Natural killer cell (primary cell): ENCODE measurements around the gene RALGPS1. TPM values are rescaled to one million over a fixed set of nuclear protein-coding genes. Genes with fewer than 3 reads are reported as not detected.
A peak's percentile ranks its signal among the peaks of the same experiment; 100 is the strongest.

Experiments
- ATAC-seq, 3 donors: fragments of 150-1000 bp in 2 of 3; fragments of 200-7000 bp in 1 of 3; cut with Tn5 transposase; 1 replicate in 1 of 3; 2 replicates in 2 of 3; pipeline ENCODE4 v1.10.0; 2021; ENCODE audit warnings: mild to moderate bottlenecking in 2 of 3, moderate library complexity in 2 of 3
- DNase-seq, 2 donors: peaks; one replicate each; pipeline versions ENCODE4 v3.0.0 to v3.0.0-alpha.2; 2013 to 2021; ENCODE audit warnings: mixed read lengths in 1 of 2
- H3K27ac ChIP-seq: one replicate; pipeline ENCODE4 v1.5.1; 2013; ENCODE audit warnings: mild to moderate bottlenecking, low read length
- H3K27me3 ChIP-seq: one replicate; pipeline ENCODE4 v1.6.1; 2013; ENCODE audit warnings: low read length; ENCODE audit not compliant: control insufficient read depth, insufficient read depth
- H3K36me3 ChIP-seq: one replicate; pipeline ENCODE4 v1.6.1; 2013; ENCODE audit warnings: low read length; ENCODE audit not compliant: control insufficient read depth, insufficient read depth
- H3K4me1 ChIP-seq: one replicate; pipeline ENCODE4 v1.6.1; 2013; ENCODE audit warnings: low read length; ENCODE audit not compliant: control insufficient read depth, insufficient read depth
- H3K4me3 ChIP-seq: one replicate; pipeline ENCODE4 v1.5.1; 2013; ENCODE audit warnings: low read length
- H3K9me3 ChIP-seq: one replicate; pipeline ENCODE4 v1.6.1; 2013; ENCODE audit warnings: low read length; ENCODE audit not compliant: control insufficient read depth, insufficient read depth
- H3K27ac Mint-ChIP-seq, 2 donors: one replicate each; pipeline ENCODE4 v1.8.0; 2022; ENCODE audit warnings: mild to moderate bottlenecking in 2 of 2, mixed read lengths in 2 of 2, moderate library complexity in 1 of 2
- H3K27me3 Mint-ChIP-seq, 2 donors: one replicate each; pipeline ENCODE4 v1.8.0; 2022; ENCODE audit warnings: low read depth in 2 of 2, mixed read lengths in 2 of 2
- H3K36me3 Mint-ChIP-seq: one replicate; pipeline ENCODE4 v1.8.0; 2022; ENCODE audit warnings: mixed read lengths
- H3K4me1 Mint-ChIP-seq, 2 donors: one replicate each; pipeline ENCODE4 v1.8.0; 2022; ENCODE audit warnings: mixed read lengths in 2 of 2
- H3K4me3 Mint-ChIP-seq: one replicate; pipeline ENCODE4 v1.8.0; 2022; ENCODE audit warnings: mild to moderate bottlenecking, moderate library complexity, mixed read lengths
- H3K9me3 Mint-ChIP-seq, 2 donors: one replicate each; pipeline ENCODE4 v1.8.0; 2022; ENCODE audit warnings: mixed read lengths in 2 of 2
- CTCF ChIP-seq: fragments of 200-600 bp; IDR thresholded peaks from one replicate; pipeline ENCODE4 v1.8.0; 2022; ENCODE audit warnings: antibody characterized with exemption
- WGBS: methylation state at CpG from one replicate; pipeline ENCODE4 v1.1.7; 2013; ENCODE audit warnings: missing lambda C conversion rate; ENCODE audit not compliant: insufficient coverage; 5-methylcytosine and 5-hydroxymethylcytosine counted together
- intact Hi-C: fragments of 100-400 bp; cut with micrococcal nuclease; formaldehyde crosslinking; loops from one replicate; pipeline ENCODE4 v1.14.2; 2022
- total RNA-seq, 4 donors: library from RNA; stranded (reverse); fragments of 120-200 nt in 1 of 4; gene quantifications; one replicate each; pipeline versions ENCODE4 v1.2.3 to v1.2.4, GENCODE V29; 2013 to 2022

Gene RALGPS1
- total RNA-seq, 3 donors from 2014 or later (not counting 1 experiment from before 2014, with no cell fraction given) = 11.9 to 21.2 (median 13.2) TPM

DNA sequence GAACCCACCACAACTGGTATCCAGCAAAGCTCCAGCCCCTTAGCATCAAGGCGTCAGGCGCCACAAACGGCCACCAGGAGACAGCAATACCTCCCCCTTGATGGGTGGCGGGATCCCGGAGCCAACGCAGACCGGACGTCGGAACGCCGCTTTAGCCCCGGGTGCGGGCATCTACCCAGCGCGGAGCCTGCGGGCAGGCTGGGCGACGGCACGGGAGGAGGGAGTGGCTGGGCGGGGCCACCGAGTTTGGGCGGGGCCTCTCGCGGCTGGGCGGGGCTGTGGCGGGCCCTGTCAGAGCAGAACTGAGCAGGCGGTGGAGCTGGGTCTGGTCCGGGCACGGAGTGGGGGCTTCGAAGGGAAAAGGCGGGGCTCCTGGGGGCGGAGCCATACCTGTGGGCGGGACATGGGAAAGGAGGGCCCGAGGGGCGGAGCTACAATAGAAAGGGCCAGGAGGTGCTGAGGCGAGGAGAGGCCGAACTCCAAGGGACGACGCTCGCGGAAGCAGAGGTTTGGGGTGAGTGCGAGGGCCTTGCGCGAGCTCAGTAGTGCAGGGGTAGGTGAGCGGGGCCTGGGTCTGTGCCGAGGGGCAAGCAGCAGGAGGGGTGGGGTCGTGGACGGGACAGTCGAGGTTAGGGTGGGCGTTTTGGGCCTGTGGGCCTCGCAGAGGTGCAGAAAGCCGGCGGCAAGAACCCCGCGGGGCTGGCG is 309.7 kb downstream of the RALGPS1 start:
- no peaks in the 10 kb centered on the region for H3K9me3 ChIP-seq
- no peak for TF ChIP-seq CTCF
- 2% methylated on average over 56 of the region's 56 CpGs for WGBS
- Mint-ChIP-seq H3K9me3 (no peaks in the 10 kb centered on the region), H3K27me3 (peaks cover 6 to 14% of the 10 kb centered on the region in 2 donors), H3K27ac (peak overlapping the region; percentile 81 to 98), H3K4me1 (peaks cover 15 to 32% of the 10 kb centered on the region in 2 donors), H3K36me3 (no peaks in the 10 kb centered on the region), H3K4me3 (peak overlapping the region; percentile 88)
- peaks cover 22% of the 10 kb centered on the region for H3K4me1 ChIP-seq
- peak overlapping the region; percentile 55 for H3K27ac ChIP-seq
- ATAC-seq (peak; percentile 75 to 88 (median 77)), DNase-seq (peak; percentile 88 to 90)
- peaks cover 2% of the 10 kb centered on the region for H3K27me3 ChIP-seq
- no peaks in the 10 kb centered on the region for H3K36me3 ChIP-seq
- H3K4me3 ChIP-seq = peak overlapping the region; percentile 65
- intact Hi-C loops = loop anchor here (1.0 to 10.0 kb wide), 3 partner anchors 21 to 690 kb away; partner anchors contain the start of genes SLC2A8 and ST6GALNAC4

DNA sequence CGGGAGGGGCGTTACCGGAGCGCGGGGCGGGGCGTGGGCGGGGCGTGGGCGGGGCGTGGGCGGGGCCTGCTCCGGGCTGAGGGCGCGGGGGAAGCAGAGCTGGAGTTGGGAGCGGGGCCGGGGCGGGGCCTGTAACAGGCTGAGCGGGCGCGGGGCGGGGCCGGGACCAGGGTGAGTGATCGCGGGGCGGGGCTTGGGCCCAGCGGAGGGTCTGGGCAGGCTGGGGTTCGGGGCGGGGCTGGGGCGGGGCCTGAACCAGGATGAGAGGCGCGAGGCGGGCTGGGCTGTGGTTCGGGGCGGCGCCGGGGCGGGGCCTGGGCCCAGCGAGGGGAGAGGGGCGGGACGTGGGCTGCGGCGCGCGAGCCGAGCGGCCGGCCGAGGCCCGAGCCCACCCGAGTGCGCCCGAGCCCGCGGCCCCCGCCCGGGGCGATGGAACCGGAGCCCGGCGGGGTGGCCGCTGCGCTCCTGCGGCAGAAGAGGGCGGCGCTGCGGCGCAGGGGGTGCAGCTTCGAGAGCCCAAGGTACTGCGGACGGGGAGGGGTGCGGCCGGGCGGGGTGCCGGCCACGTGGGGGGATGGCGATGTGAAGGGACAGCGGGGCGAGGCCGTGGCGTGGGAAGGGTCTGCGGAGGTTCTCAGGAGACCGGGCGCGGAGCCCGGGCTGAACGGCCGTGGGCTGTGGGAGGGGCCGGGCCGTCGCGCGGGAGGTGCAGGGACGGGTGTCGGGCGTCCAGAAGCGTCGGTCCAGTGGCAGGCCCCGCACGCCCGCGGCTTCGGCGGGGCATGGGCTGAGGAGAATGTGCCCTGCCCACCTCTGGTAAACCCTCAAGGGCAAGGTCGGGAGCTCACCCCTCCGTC is 310.5 kb downstream of the RALGPS1 start:
- H3K27me3 Mint-ChIP-seq = peaks cover 10 to 17% of the 10 kb centered on the region in 2 donors
- H3K4me1 ChIP-seq = peaks cover 22% of the 10 kb centered on the region
- H3K36me3 ChIP-seq = no peaks in the 10 kb centered on the region
- H3K27ac Mint-ChIP-seq = peak overlapping the region; percentile 81 to 98
- H3K4me3 ChIP-seq = peak overlapping the region; percentile 65
- no peaks in the 10 kb centered on the region for H3K36me3 Mint-ChIP-seq
- intact Hi-C loops = loop anchor here (1.0 to 10.0 kb wide), 3 partner anchors 20 to 690 kb away; partner anchors contain the start of genes SLC2A8 and ST6GALNAC4
- no peaks in the 10 kb centered on the region for H3K9me3 ChIP-seq
- peak; percentile 69 to 93 for DNase-seq
- no peak for TF ChIP-seq CTCF
- H3K4me1 Mint-ChIP-seq = peaks cover 15 to 32% of the 10 kb centered on the region in 2 donors
- peaks cover 2% of the 10 kb centered on the region for H3K27me3 ChIP-seq
- peak overlapping the region; percentile 88 for H3K4me3 Mint-ChIP-seq
- peak; percentile 61 to 79 (median 68) for ATAC-seq
- no peak overlapping the region for H3K27ac ChIP-seq
- H3K9me3 Mint-ChIP-seq = no peaks in the 10 kb centered on the region
- under 1% methylated on average over 106 of the region's 106 CpGs for WGBS

GRCh38 chr9:127225801-127226625 is 311.4 kb downstream of the RALGPS1 start:
- Histone ChIP-seq H3K4me1 (peaks cover 22% of the 10 kb centered on the region), H3K27ac (no peak overlapping the region), H3K4me3 (no peak overlapping the region), H3K36me3 (no peaks in the 10 kb centered on the region), H3K27me3 (peaks cover 2% of the 10 kb centered on the region), H3K9me3 (no peaks in the 10 kb centered on the region)
- H3K27ac Mint-ChIP-seq = peak overlapping the region; percentile 70 to 98
- H3K27me3 Mint-ChIP-seq = peaks cover 10 to 17% of the 10 kb centered on the region in 2 donors
- WGBS = 30% methylated on average over 42 of the region's 42 CpGs
- ATAC-seq = no peak
- no peaks in the 10 kb centered on the region for H3K36me3 Mint-ChIP-seq
- peaks cover 15 to 32% of the 10 kb centered on the region in 2 donors for H3K4me1 Mint-ChIP-seq
- no peaks in the 10 kb centered on the region for H3K9me3 Mint-ChIP-seq
- H3K4me3 Mint-ChIP-seq = peak overlapping the region; percentile 87
- intact Hi-C loops = loop anchor here (10.0 kb wide), 2 partner anchors 169 to 689 kb away; partner anchors contain the start of genes SLC2A8 and ST6GALNAC4
- no peak for TF ChIP-seq CTCF
- peak in 1 of 2 donors; percentile 35 for DNase-seq
